GM12874 (cell line): ENCODE measurements around the gene SLC16A3.

Experiments used
- CTCF ChIP-seq: IDR thresholded peaks from 2 replicates; pipeline ENCODE4 v1.5.1; 2011; ENCODE audit warnings: low read depth, mild to moderate bottlenecking, control low read depth, low read length, moderate library complexity; ENCODE audit not compliant: insufficient read depth

Gene SLC16A3

GRCh38 chr17:82228278-82228841, 482 bp upstream of the SLC16A3 start:
- TF ChIP-seq CTCF, result no peak

GRCh38 chr17:82229698-82230608, 1.1 kb downstream of the SLC16A3 start:
- TF ChIP-seq CTCF, result no peak

- TF ChIP-seq CTCF, result peak; percentile 54
Measured at GRCh38 chr17:82230609-82231311, 1.9 kb downstream of the SLC16A3 start.

GRCh38 chr17:82231312-82231561, 2.4 kb downstream of the SLC16A3 start:
- TF ChIP-seq CTCF, result no peak

- TF ChIP-seq CTCF, result no peak
Measured at GRCh38 chr17:82231562-82232321, 2.9 kb downstream of the SLC16A3 start.

GRCh38 chr17:82232322-82232820, 3.5 kb downstream of the SLC16A3 start:
- TF ChIP-seq CTCF, result no peak
